Measurements from ENCODE around the gene NUDT8. TPM values are rescaled to one million over a fixed set of nuclear protein-coding genes. Genes with fewer than 3 reads are reported as not detected.

The NUDT8 gene
- total and polyA plus RNA-seq, 3 experiments from 2014 or later: 3.5 to 27.9 (median 26.2) TPM

DNA sequence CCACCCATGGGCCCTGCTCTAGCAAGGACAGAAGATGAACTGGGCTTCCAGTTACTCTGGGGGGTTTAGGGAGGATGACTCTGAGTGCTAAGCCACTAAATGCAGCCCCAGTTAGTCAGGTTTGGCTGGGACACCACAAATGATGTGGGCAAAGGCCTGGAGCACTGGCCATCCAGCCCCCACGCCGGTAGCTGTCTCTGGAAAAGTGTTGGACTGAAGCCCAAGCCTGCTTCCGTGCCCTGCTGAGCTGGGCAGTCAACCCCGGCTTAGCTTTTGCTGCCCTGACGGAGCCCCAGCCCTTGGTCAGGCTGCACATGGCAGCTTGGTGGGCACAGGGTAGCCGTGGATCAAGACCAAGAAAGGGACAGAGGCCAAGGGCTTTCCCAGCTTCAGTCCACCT lies 51.8 kb downstream of the NUDT8 start:
- no peaks in the 10 kb centered on the region for H3K9me3 Mint-ChIP-seq
- no peaks in the 10 kb centered on the region for H3K27me3 ChIP-seq (ENCODE audit: insufficient read depth, low read length, poor library complexity, severe bottlenecking)
- peaks cover 0 to 4% (median 0%) of the 10 kb centered on the region in 3 donors for H3K36me3 Mint-ChIP-seq
- no peak overlapping the region for H3K27ac ChIP-seq (ENCODE audit: low read depth, low read length)
- peaks cover 23 to 37% of the 10 kb centered on the region in 2 donors for H3K27me3 Mint-ChIP-seq
- H3K4me1 ChIP-seq (ENCODE audit: insufficient read depth, low read length): peaks cover 19% of the 10 kb centered on the region
- no peak overlapping the region for H3K4me3 ChIP-seq (ENCODE audit: low read length)
- DNase-seq: no peak
- ChIA-PET POLR2A (no interaction called here), CTCF (interaction anchor here (1.0 to 1.2 kb wide), 2 partner anchors 37 to 52 kb away, joined by 3 read pairs; partner anchors contain the start of gene NUDT8)
- no peaks in the 10 kb centered on the region for H3K36me3 ChIP-seq (ENCODE audit: insufficient read depth, low read length)
- H3K9me3 ChIP-seq (ENCODE audit: low read length): no peaks in the 10 kb centered on the region
- peaks cover 13 to 26% (median 19%) of the 10 kb centered on the region in 3 donors for H3K4me1 Mint-ChIP-seq
- H3K4me3 Mint-ChIP-seq: no peak overlapping the region
- no peak overlapping the region for H3K27ac Mint-ChIP-seq

Other genes starting within 250 kb of the NUDT8 start
- gene RAD9A, start 238.0 kb downstream of the NUDT8 start, total RNA-seq: 10 to 100 TPM; 36.8 to 38.8 TPM
- 9.4 TPM for gene RAD9A, start 238.0 kb downstream of the NUDT8 start, polyA plus RNA-seq
- 100 to 1,000 TPM; 338 to 357 TPM for gene PPP1CA, start 228.1 kb downstream of the NUDT8 start, total RNA-seq
- gene PPP1CA, start 228.1 kb downstream of the NUDT8 start, polyA plus RNA-seq: 564 TPM
- 100 to 1,000 TPM; 102 to 105 TPM for gene TBC1D10C, start 225.9 kb downstream of the NUDT8 start, total RNA-seq
- 331 TPM for gene TBC1D10C, start 225.9 kb downstream of the NUDT8 start, polyA plus RNA-seq
- 1 to 10 TPM; 2.0 to 2.7 TPM for gene CARNS1, start 214.3 kb downstream of the NUDT8 start, total RNA-seq
- 1.8 TPM for gene CARNS1, start 214.3 kb downstream of the NUDT8 start, polyA plus RNA-seq
- gene RPS6KB2, start 201.4 kb downstream of the NUDT8 start, total RNA-seq: 10 to 100 TPM; 86.0 to 88.4 TPM
- gene RPS6KB2, start 201.4 kb downstream of the NUDT8 start, polyA plus RNA-seq: 54.0 TPM
- gene PTPRCAP, start 192.3 kb downstream of the NUDT8 start, total RNA-seq: 100 to 1,000 TPM; 145 to 163 TPM
- 1,075 TPM for gene PTPRCAP, start 192.3 kb downstream of the NUDT8 start, polyA plus RNA-seq
- gene CORO1B, start 186.5 kb downstream of the NUDT8 start, total RNA-seq: 10 to 100 TPM; 90.3 to 92.8 TPM
- 12.2 TPM for gene CORO1B, start 186.5 kb downstream of the NUDT8 start, polyA plus RNA-seq
- gene GPR152, start 177.2 kb downstream of the NUDT8 start, total RNA-seq: not detected
- 0.87 TPM for gene GPR152, start 177.2 kb downstream of the NUDT8 start, polyA plus RNA-seq
- gene CABP4, start 174.6 kb downstream of the NUDT8 start, total RNA-seq: under 1 TPM; 0.28 to 0.33 TPM
- gene CABP4, start 174.6 kb downstream of the NUDT8 start, polyA plus RNA-seq: 0.36 TPM
- gene TMEM134, start 160.7 kb downstream of the NUDT8 start, total RNA-seq: 10 to 100 TPM; 49.6 to 57.9 TPM
- gene TMEM134, start 160.7 kb downstream of the NUDT8 start, polyA plus RNA-seq: 152 TPM
- 100 to 1,000 TPM; 160 to 171 TPM for gene AIP, start 146.9 kb downstream of the NUDT8 start, total RNA-seq
- 210 TPM for gene AIP, start 146.9 kb downstream of the NUDT8 start, polyA plus RNA-seq
- gene PITPNM1, start 124.6 kb downstream of the NUDT8 start, total RNA-seq: 100 to 1,000 TPM in 1 of 2 experiments, 10 to 100 TPM in 1; 94.0 to 109 TPM
- 49.6 TPM for gene PITPNM1, start 124.6 kb downstream of the NUDT8 start, polyA plus RNA-seq
- 10 to 100 TPM; 60.7 to 68.9 TPM for gene CDK2AP2, start 121.8 kb downstream of the NUDT8 start, total RNA-seq
- 173 TPM for gene CDK2AP2, start 121.8 kb downstream of the NUDT8 start, polyA plus RNA-seq
- gene CABP2, start 106.5 kb downstream of the NUDT8 start, total RNA-seq: not detected
- gene CABP2, start 106.5 kb downstream of the NUDT8 start, polyA plus RNA-seq: not detected
- gene GSTP1, start 46.1 kb downstream of the NUDT8 start, total RNA-seq: 100 to 1,000 TPM; 462 to 474 TPM
- 333 TPM for gene GSTP1, start 46.1 kb downstream of the NUDT8 start, polyA plus RNA-seq
- gene NDUFV1, start 23.0 kb downstream of the NUDT8 start, total RNA-seq: 100 to 1,000 TPM; 321 to 326 TPM
- 140 TPM for gene NDUFV1, start 23.0 kb downstream of the NUDT8 start, polyA plus RNA-seq
- gene TBX10, start 9.8 kb upstream of the NUDT8 start, total RNA-seq: not detected
- not detected for gene TBX10, start 9.8 kb upstream of the NUDT8 start, polyA plus RNA-seq
- under 1 TPM; 0.49 to 0.55 TPM for gene ACY3, start 20.8 kb upstream of the NUDT8 start, total RNA-seq
- 0.38 TPM for gene ACY3, start 20.8 kb upstream of the NUDT8 start, polyA plus RNA-seq
- not detected for gene ALDH3B2, start 44.7 kb upstream of the NUDT8 start, total RNA-seq
- gene ALDH3B2, start 44.7 kb upstream of the NUDT8 start, polyA plus RNA-seq: not detected